ENCODE measurements around the gene C1orf141.
"Not testable (repeated sequence)": the region's sequence is repeated elsewhere in the genome, so short reads cannot be mapped to it uniquely, and the experiment has no call there.

Gene C1orf141

GRCh38 chr1:67085326-67085725 is 49.4 kb downstream of the C1orf141 start:
- DNase-seq (ENCODE audit: low spot score) = no peak

DNA sequence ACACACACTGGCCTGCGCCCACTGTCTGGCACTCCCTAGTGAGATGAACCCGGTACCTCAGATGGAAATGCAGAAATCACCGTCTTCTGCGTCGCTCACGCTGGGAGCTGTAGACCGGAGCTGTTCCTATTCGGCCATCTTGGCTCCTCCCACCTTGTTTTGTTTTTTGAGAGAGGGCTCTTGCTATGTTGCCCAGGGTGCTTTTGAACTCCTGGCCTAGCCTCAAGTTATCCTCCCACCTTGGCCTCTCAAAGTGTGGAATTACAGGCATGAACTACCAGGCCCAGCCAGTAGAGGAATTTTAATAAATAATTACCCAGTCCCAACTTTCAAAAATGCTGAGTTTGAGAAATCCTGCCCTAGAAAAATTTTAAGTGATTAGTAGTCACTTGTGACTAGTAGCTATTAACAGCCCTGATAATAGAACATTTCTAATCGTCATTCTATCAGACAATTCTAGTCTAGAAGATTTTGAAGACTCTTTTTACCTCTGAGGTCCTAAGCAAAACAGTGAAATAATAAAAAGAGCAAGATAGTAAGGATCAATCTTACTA is 49.9 kb downstream of the C1orf141 start:
- DNase-seq (ENCODE audit: low spot score) = no peak

GRCh38 chr1:67078291-67078690 is 56.5 kb downstream of the C1orf141 start:
- DNase-seq (ENCODE audit: low spot score) = no peak

GRCh38 chr1:67077593-67077992 is 57.2 kb downstream of the C1orf141 start:
- no peak for DNase-seq (ENCODE audit: low spot score)

- DNase-seq (ENCODE audit: low spot score) = no peak
These were observed 62.0 kb downstream of the C1orf141 start for GRCh38 chr1:67072749-67073148.

GRCh38 chr1:67067655-67068054 is 67.1 kb downstream of the C1orf141 start:
- not testable (repeated sequence) for DNase-seq (ENCODE audit: low spot score)

GRCh38 chr1:67062412-67062811 is 72.4 kb downstream of the C1orf141 start:
- no peak for DNase-seq (ENCODE audit: low spot score)

DNA sequence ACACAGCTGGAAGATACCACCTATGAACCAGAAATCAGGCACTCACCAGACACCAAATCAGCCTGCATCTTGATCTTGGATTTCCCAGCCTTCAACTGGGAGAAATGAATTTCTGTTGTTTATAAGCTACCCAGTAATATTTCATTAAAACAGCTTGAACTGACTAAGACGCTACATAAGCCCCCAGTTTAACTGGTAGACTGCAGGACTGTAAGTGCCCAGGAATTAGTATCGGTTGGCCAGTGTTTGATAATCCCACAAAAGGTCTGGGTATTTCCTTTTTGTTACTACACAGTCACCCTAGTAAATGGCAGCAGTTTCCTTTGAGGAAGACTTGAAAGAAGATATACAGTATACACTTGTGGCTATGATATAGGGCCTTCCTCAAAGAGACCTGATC is 73.5 kb downstream of the C1orf141 start:
- DNase-seq (ENCODE audit: low spot score) = no peak

- no peak for DNase-seq (ENCODE audit: low spot score)
These were observed 74.0 kb downstream of the C1orf141 start for GRCh38 chr1:67060811-67061218.

GRCh38 chr1:67059346-67059745 is 75.4 kb downstream of the C1orf141 start:
- DNase-seq (ENCODE audit: low spot score) = no peak

GRCh38 chr1:67058761-67059160 is 76.0 kb downstream of the C1orf141 start:
- DNase-seq (ENCODE audit: low spot score) = no peak

- DNase-seq (ENCODE audit: low spot score) = no peak
These were observed 76.5 kb downstream of the C1orf141 start for GRCh38 chr1:67058242-67058641.

GRCh38 chr1:67053785-67054772 is 80.7 kb downstream of the C1orf141 start, which contains the start of gene SLC35D1:
SLC35D1 (minus strand) TSS chr1:67054148; CDS start chr1:67054013, 135 bp downstream.
- peak; percentile 71 for DNase-seq (ENCODE audit: low spot score)

DNA sequence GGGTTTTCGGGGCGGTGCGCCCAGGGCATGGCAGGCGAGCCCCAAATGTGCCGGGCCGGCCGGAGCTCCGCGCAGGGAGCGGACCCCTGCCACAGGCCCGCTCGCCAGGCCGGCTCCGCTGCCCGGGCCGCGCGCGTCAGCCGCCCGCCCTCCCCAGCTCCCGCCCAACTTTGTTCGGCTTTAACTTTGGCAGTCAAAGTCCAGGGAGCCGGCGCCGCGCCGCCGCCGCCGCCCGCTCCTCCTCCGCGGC is 81.3 kb downstream of the C1orf141 start:
- peak; percentile 16 for DNase-seq (ENCODE audit: low spot score)

- DNase-seq (ENCODE audit: low spot score) = peak; percentile 3
These were observed 81.8 kb downstream of the C1orf141 start for GRCh38 chr1:67052741-67053534.

GRCh38 chr1:67051196-67051595 is 83.6 kb downstream of the C1orf141 start:
- DNase-seq (ENCODE audit: low spot score) = no peak

DNA sequence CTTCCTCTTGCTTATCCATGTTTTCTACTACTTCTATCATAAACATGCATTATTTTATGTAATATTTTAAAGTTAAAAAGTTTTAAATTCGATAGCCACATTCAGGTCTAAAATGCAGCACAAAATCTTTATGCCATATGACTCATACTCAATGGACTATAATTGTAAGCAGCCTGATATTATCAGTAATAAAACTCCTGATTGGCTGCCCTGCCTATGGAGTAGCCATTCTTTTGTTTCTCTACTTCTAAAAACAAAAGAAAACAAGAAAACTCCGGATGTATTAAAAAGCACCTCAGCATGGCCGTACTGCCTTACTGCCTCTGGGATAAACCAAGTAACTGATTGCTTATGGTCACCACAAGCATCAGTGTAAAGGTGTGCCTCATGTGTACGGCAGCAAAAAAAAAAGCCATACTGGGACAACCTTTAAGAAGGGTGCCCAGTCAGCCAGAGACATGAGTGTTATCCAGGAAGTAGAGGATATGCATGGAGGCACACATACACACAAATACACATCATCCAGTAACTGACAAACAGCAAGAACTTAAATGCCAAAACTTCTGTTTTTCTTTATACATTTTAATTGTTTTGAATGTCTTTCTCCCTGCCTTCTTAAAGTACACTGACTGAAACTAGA is 90.0 kb downstream of the C1orf141 start:
- no peak for DNase-seq (ENCODE audit: low spot score)

- no peak for DNase-seq (ENCODE audit: low spot score)
These were observed 91.4 kb downstream of the C1orf141 start for GRCh38 chr1:67043366-67043765.

All from CD4-positive, alpha-beta T cell treated with Interleukin-6 at 100 ng/mL for 8 hours (primary cell).